HEK293 (cell line): ENCODE measurements around the gene TTC6.

Experiments
- CTCF ChIA-PET: fragments of 350-600 bp; formaldehyde crosslinking; extraction: SDS; loops from one replicate; lab custom pipeline; 2021; ENCODE audit warnings: antibody characterized with exemption; lab: Yijun Ruan, JAX
- POLR2A ChIA-PET: fragments of 300-600 bp; formaldehyde crosslinking; extraction: SDS; loops from one replicate; lab custom pipeline; 2020; ENCODE audit warnings: antibody characterized with exemption, inconsistent platforms; lab: Yijun Ruan, JAX
- H3K27ac ChIP-seq: fragments of 200-500 bp; sonication (Bioruptor generic); 2 replicates; pipeline ENCODE4 v1.5.1; 2014; ENCODE audit warnings: low read depth, low read length, control low read depth, inconsistent platforms; ENCODE audit errors: extremely low read depth
- H3K36me3 ChIP-seq, 2 experiments: fragments of 200-500 bp in 1 of 2; sonication (Bioruptor generic) in 1 of 2; 1 replicate in 1 of 2; 2 replicates in 1 of 2; pipeline ENCODE4 v1.5.1; 2014 to 2017; ENCODE audit warnings: inconsistent platforms in 2 of 2, low read length in 2 of 2; ENCODE audit not compliant: control insufficient read depth in 2 of 2, insufficient read depth in 1 of 2
- H3K4me1 ChIP-seq: fragments of 200-500 bp; sonication (Bioruptor generic); 2 replicates; pipeline ENCODE4 v1.5.1; 2014; ENCODE audit warnings: mild to moderate bottlenecking, low read length, inconsistent platforms; ENCODE audit not compliant: control insufficient read depth, insufficient read depth
- H3K4me3 ChIP-seq: 2 replicates; pipeline ENCODE4 v1.5.1; 2011; ENCODE audit warnings: low read depth, mild to moderate bottlenecking, control low read depth, low read length, moderate library complexity
- H3K9me3 ChIP-seq: fragments of 200-500 bp; sonication (Bioruptor generic); 2 replicates; pipeline ENCODE4 v1.5.1; 2014; ENCODE audit warnings: low read depth, low read length, inconsistent platforms; ENCODE audit not compliant: control insufficient read depth, insufficient read depth
- FEZF1 ChIP-seq: fragments of 450-650 bp; formaldehyde crosslinking; IDR thresholded peaks from 2 replicates; pipeline ENCODE4 v1.5.1; 2016; ENCODE audit warnings: missing biosample characterization, missing genetic modification characterization
- IKZF3 ChIP-seq: fragments of 450-650 bp; IDR thresholded peaks from 2 replicates; pipeline ENCODE4 v1.5.0; 2018; ENCODE audit warnings: missing biosample characterization, mild to moderate bottlenecking, missing genetic modification characterization, moderate library complexity
- KLF17 ChIP-seq: fragments of 450-650 bp; formaldehyde crosslinking; IDR thresholded peaks from 2 replicates; pipeline ENCODE4 v1.5.1; 2016; ENCODE audit warnings: missing biosample characterization, missing genetic modification characterization
- KLF7 ChIP-seq: fragments of 450-650 bp; formaldehyde crosslinking; IDR thresholded peaks from 2 replicates; pipeline ENCODE4 v1.5.1; 2016; ENCODE audit warnings: missing biosample characterization, missing genetic modification characterization, borderline replicate concordance
- KLF9 ChIP-seq: fragments of 450-650 bp; formaldehyde crosslinking; IDR thresholded peaks from 2 replicates; pipeline ENCODE4 v1.5.1; 2016; ENCODE audit warnings: missing biosample characterization, missing genetic modification characterization, low read depth
- MYNN ChIP-seq: fragments of 450-650 bp; formaldehyde crosslinking; IDR thresholded peaks from 2 replicates; pipeline ENCODE4 v1.5.1; 2016; ENCODE audit warnings: missing biosample characterization, missing genetic modification characterization, borderline replicate concordance
- REPIN1 ChIP-seq: fragments of 450-650 bp; formaldehyde crosslinking; IDR thresholded peaks from 2 replicates; pipeline ENCODE4 v1.5.1; 2017; ENCODE audit warnings: missing biosample characterization, missing genetic modification characterization, low read depth
- SCRT1 ChIP-seq: fragments of 450-650 bp; formaldehyde crosslinking; IDR thresholded peaks from 2 replicates; pipeline ENCODE4 v1.5.1; 2016; ENCODE audit warnings: missing biosample characterization, missing genetic modification characterization, borderline replicate concordance
- WT1 ChIP-seq: fragments of 450-650 bp; formaldehyde crosslinking; IDR thresholded peaks from 2 replicates; pipeline ENCODE4 v1.5.1; 2016; ENCODE audit warnings: missing biosample characterization, missing genetic modification characterization
- ZFP69B ChIP-seq: fragments of 450-650 bp; formaldehyde crosslinking; IDR thresholded peaks from 2 replicates; pipeline ENCODE4 v1.5.1; 2016; ENCODE audit warnings: missing biosample characterization, missing genetic modification characterization
- ZNF114 ChIP-seq: fragments of 450-650 bp; formaldehyde crosslinking; IDR thresholded peaks from 2 replicates; pipeline ENCODE4 v1.5.0; 2017; ENCODE audit warnings: missing biosample characterization, missing genetic modification characterization
- ZNF121 ChIP-seq: fragments of 450-650 bp; formaldehyde crosslinking; IDR thresholded peaks from 2 replicates; pipeline ENCODE4 v1.5.1; 2016; ENCODE audit warnings: missing biosample characterization, missing genetic modification characterization
- ZNF140 ChIP-seq: fragments of 450-650 bp; formaldehyde crosslinking; IDR thresholded peaks from 2 replicates; pipeline ENCODE4 v1.5.1; 2016; ENCODE audit warnings: missing biosample characterization, missing genetic modification characterization
- ZNF146 ChIP-seq: fragments of 450-650 bp; formaldehyde crosslinking; IDR thresholded peaks from 2 replicates; pipeline ENCODE4 v1.5.1; 2016; ENCODE audit warnings: missing biosample characterization, missing genetic modification characterization
- ZNF155 ChIP-seq: fragments of 450-650 bp; formaldehyde crosslinking; IDR thresholded peaks from 2 replicates; pipeline ENCODE4 v1.5.1; 2016; ENCODE audit warnings: missing biosample characterization, missing genetic modification characterization
- ZNF274 ChIP-seq, 2 experiments: fragments of 200-500 bp in 1 of 2; fragments of 450-650 bp in 1 of 2; sonication (Bioruptor generic) in 1 of 2; formaldehyde crosslinking in 1 of 2; IDR thresholded peaks; 2 replicates each; pipeline versions ENCODE4 v1.5.1 to v1.6.1; 2014 to 2016; ENCODE audit warnings: borderline replicate concordance in 1 of 2, inconsistent platforms in 1 of 2, low read length in 1 of 2, missing biosample characterization in 1 of 2, missing genetic modification characterization in 1 of 2
- ZNF280D ChIP-seq: fragments of 450-650 bp; formaldehyde crosslinking; IDR thresholded peaks from 2 replicates; pipeline ENCODE4 v1.5.1; 2016; ENCODE audit warnings: missing biosample characterization, missing genetic modification characterization
- ZNF391 ChIP-seq: fragments of 450-650 bp; formaldehyde crosslinking; IDR thresholded peaks from 2 replicates; pipeline ENCODE4 v1.5.1; 2016; ENCODE audit warnings: low read depth, missing biosample characterization, missing genetic modification characterization, borderline replicate concordance
- ZNF473 ChIP-seq: fragments of 450-650 bp; formaldehyde crosslinking; IDR thresholded peaks from 2 replicates; pipeline ENCODE4 v1.5.1; 2017; ENCODE audit warnings: missing biosample characterization, missing genetic modification characterization
- ZNF518A ChIP-seq: fragments of 450-650 bp; formaldehyde crosslinking; conservative IDR thresholded peaks from 2 replicates; pipeline ENCODE4 v1.5.1; 2016; ENCODE audit warnings: low read depth, missing biosample characterization, missing genetic modification characterization
- ZNF529 ChIP-seq: fragments of 450-650 bp; formaldehyde crosslinking; IDR thresholded peaks from 2 replicates; pipeline ENCODE4 v1.5.1; 2017; ENCODE audit warnings: missing genetic modification characterization, missing biosample characterization; ENCODE audit not compliant: insufficient replicate concordance
- ZNF558 ChIP-seq: fragments of 450-650 bp; formaldehyde crosslinking; IDR thresholded peaks from 2 replicates; pipeline ENCODE4 v1.5.1; 2016; ENCODE audit warnings: missing biosample characterization, missing genetic modification characterization
- ZNF658 ChIP-seq: fragments of 450-650 bp; formaldehyde crosslinking; IDR thresholded peaks from 2 replicates; pipeline ENCODE4; 2016; ENCODE audit warnings: missing biosample characterization, missing genetic modification characterization
- ZNF677 ChIP-seq: fragments of 450-650 bp; IDR thresholded peaks from 2 replicates; pipeline ENCODE4 v1.5.0; 2018; ENCODE audit warnings: missing biosample characterization, mild to moderate bottlenecking, missing genetic modification characterization, moderate library complexity
- ZNF707 ChIP-seq: fragments of 450-650 bp; formaldehyde crosslinking; IDR thresholded peaks from 2 replicates; pipeline ENCODE4 v1.5.1; 2016; ENCODE audit warnings: missing biosample characterization, missing genetic modification characterization
- ZNF777 ChIP-seq: fragments of 450-650 bp; formaldehyde crosslinking; IDR thresholded peaks from 2 replicates; pipeline ENCODE4 v1.5.1; 2017; ENCODE audit warnings: missing biosample characterization, missing genetic modification characterization, borderline replicate concordance
- ZNF792 ChIP-seq: fragments of 450-650 bp; formaldehyde crosslinking; IDR thresholded peaks from 2 replicates; pipeline ENCODE4 v1.5.1; 2016; ENCODE audit warnings: missing biosample characterization, missing genetic modification characterization
- ZNF837 ChIP-seq: fragments of 450-650 bp; formaldehyde crosslinking; IDR thresholded peaks from 2 replicates; pipeline ENCODE4 v1.5.1; 2016; ENCODE audit warnings: missing biosample characterization, missing genetic modification characterization
- ZNF843 ChIP-seq: fragments of 450-650 bp; formaldehyde crosslinking; IDR thresholded peaks from 2 replicates; pipeline ENCODE4 v1.5.1; 2016; ENCODE audit warnings: missing biosample characterization, missing genetic modification characterization

Gene TTC6

GRCh38 chr14:37569729-37570128 lies 25.7 kb upstream of the TTC6 start:
- H3K4me3 ChIP-seq: no peak overlapping the region
- ChIA-PET POLR2A (no interaction called here), CTCF (interaction anchor here (0.6 to 1.0 kb wide), 3 partner anchors 25 to 324 kb away, joined by 3 read pairs; partner anchors contain the start of gene FOXA1)
- no peaks in the 10 kb centered on the region for H3K36me3 ChIP-seq
- TF ChIP-seq ZNF792 (tag by site-specific recombination) (no peak), SCRT1 (tag by site-specific recombination) (no peak), ZNF518A (tag by site-specific recombination) (no peak), FEZF1 (no peak), ZNF558 (tag by site-specific recombination) (no peak), ZNF155 (no peak), MYNN (tag by site-specific recombination) (no peak), ZNF121 (tag by site-specific recombination) (no peak), ZNF677 (no peak), ZNF114 (tag by site-specific recombination) (no peak), ZNF146 (no peak)
- no peaks in the 10 kb centered on the region for H3K9me3 ChIP-seq
- H3K27ac ChIP-seq: no peak overlapping the region
- H3K4me1 ChIP-seq: peaks cover 22% of the 10 kb centered on the region

GRCh38 chr14:37571391-37571790 lies 24.0 kb upstream of the TTC6 start:
- H3K9me3 ChIP-seq: no peaks in the 10 kb centered on the region
- no peak overlapping the region for H3K27ac ChIP-seq
- ChIA-PET POLR2A (no interaction called here), CTCF (no interaction called here)
- no peak overlapping the region for H3K4me3 ChIP-seq
- peaks cover 22% of the 10 kb centered on the region for H3K4me1 ChIP-seq
- H3K36me3 ChIP-seq: no peaks in the 10 kb centered on the region
- TF ChIP-seq ZNF707 (tag by site-specific recombination) (no peak), ZNF529 (no peak), ZFP69B (tag by site-specific recombination) (no peak), WT1 (tag by site-specific recombination) (no peak), ZNF140 (tag by site-specific recombination) (no peak), KLF9 (tag by site-specific recombination) (no peak), KLF17 (no peak), ZNF280D (tag by site-specific recombination) (no peak), ZNF837 (tag by site-specific recombination) (no peak), ZNF658 (no peak), ZNF473 (tag by site-specific recombination) (no peak), IKZF3 (tag by site-specific recombination) (no peak), ZNF274 (IDR thresholded peaks at IDR 0.05; ENCODE audit: low read length) (no peak), ZNF274 (tag by site-specific recombination; IDR thresholded peaks at IDR 0.05; ENCODE audit: borderline replicate concordance) (no peak), REPIN1 (tag by site-specific recombination) (no peak), ZNF843 (tag by site-specific recombination) (no peak), ZNF391 (no peak), KLF7 (tag by site-specific recombination) (no peak), ZNF777 (tag by site-specific recombination) (no peak)
